PFSK-1 (cell line): ENCODE measurements around the gene ACRV1. TPM values are rescaled to one million over a fixed set of nuclear protein-coding genes. Genes with fewer than 3 reads are reported as not detected.

ENCODE experiments used
- FOXP2 ChIP-seq: optimal IDR thresholded peaks from 2 replicates; pipeline ENCODE3; 2011; ENCODE audit warnings: borderline replicate concordance, control low read depth, inconsistent platforms; ENCODE audit not compliant: insufficient read depth; ENCODE audit errors: extremely low read length, extremely low read depth
- POLR2AphosphoS5 ChIP-seq: IDR thresholded peaks from 2 replicates; pipeline ENCODE4 v1.6.1; 2012; ENCODE audit warnings: low read depth, mild to moderate bottlenecking, control low read depth, low read length, moderate library complexity
- SIN3A ChIP-seq: IDR thresholded peaks from 2 replicates; pipeline ENCODE4 v1.6.1; 2012; ENCODE audit warnings: mild to moderate bottlenecking, low read length, moderate library complexity, borderline replicate concordance; ENCODE audit not compliant: insufficient read depth
- TAF1 ChIP-seq: IDR thresholded peaks from 2 replicates; pipeline ENCODE4 v1.6.1; 2012; ENCODE audit warnings: low read length, control low read depth, borderline replicate concordance; ENCODE audit not compliant: insufficient read depth
- polyA plus RNA-seq: library from polyadenylated mRNA; unstranded; fragments of >200 nt; gene quantifications from one replicate; pipeline ENCODE4 v1.2.1, GENCODE V29; 2012; ENCODE audit warnings: low read depth, missing spikeins; ENCODE audit not compliant: insufficient read length
- TF ChIP-seq, protein P1 (sequence below), 2 experiments: IDR thresholded peaks; 2 replicates each; pipeline versions ENCODE4 v1.6.1 to v1.8.0; 2011 to 2012; ENCODE audit warnings: low read depth in 2 of 2, low read length in 2 of 2, control low read depth in 1 of 2, inconsistent platforms in 1 of 2, mild to moderate bottlenecking in 1 of 2, moderate library complexity in 1 of 2; ENCODE audit not compliant: insufficient read depth in 1 of 2

Gene ACRV1, protein sequence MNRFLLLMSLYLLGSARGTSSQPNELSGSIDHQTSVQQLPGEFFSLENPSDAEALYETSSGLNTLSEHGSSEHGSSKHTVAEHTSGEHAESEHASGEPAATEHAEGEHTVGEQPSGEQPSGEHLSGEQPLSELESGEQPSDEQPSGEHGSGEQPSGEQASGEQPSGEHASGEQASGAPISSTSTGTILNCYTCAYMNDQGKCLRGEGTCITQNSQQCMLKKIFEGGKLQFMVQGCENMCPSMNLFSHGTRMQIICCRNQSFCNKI
- 0.67 TPM for polyA plus RNA-seq

DNA sequence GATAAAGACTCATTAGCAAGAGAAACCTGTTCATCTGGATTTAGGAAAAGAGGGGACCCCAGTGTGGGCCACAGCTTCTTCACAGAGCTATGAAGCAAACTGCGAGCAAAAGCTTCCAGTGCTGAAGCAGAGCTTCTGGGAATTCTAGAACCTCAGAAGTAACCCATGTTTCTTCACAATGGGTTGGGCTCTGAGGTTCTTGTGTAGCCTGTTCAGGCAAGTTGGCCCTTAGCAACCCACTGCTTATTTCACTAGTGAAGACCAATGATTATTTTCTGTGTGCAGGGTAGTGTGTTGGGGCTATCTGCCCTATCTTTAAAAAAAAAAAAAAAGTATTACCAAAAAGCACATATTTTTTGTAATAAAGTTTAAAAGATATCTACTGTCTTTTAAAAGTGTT lies at the start of gene ACRV1:
TSS of gene ACRV1 (minus strand) at position 101 of the 400 bp plus-strand sequence. CDS start at position 34, 67 bp downstream.
- TF ChIP-seq TAF1 (no peak), POLR2AphosphoS5 (no peak), FOXP2 (no peak), SIN3A (no peak)
- TF ChIP-seq, protein P1, sequence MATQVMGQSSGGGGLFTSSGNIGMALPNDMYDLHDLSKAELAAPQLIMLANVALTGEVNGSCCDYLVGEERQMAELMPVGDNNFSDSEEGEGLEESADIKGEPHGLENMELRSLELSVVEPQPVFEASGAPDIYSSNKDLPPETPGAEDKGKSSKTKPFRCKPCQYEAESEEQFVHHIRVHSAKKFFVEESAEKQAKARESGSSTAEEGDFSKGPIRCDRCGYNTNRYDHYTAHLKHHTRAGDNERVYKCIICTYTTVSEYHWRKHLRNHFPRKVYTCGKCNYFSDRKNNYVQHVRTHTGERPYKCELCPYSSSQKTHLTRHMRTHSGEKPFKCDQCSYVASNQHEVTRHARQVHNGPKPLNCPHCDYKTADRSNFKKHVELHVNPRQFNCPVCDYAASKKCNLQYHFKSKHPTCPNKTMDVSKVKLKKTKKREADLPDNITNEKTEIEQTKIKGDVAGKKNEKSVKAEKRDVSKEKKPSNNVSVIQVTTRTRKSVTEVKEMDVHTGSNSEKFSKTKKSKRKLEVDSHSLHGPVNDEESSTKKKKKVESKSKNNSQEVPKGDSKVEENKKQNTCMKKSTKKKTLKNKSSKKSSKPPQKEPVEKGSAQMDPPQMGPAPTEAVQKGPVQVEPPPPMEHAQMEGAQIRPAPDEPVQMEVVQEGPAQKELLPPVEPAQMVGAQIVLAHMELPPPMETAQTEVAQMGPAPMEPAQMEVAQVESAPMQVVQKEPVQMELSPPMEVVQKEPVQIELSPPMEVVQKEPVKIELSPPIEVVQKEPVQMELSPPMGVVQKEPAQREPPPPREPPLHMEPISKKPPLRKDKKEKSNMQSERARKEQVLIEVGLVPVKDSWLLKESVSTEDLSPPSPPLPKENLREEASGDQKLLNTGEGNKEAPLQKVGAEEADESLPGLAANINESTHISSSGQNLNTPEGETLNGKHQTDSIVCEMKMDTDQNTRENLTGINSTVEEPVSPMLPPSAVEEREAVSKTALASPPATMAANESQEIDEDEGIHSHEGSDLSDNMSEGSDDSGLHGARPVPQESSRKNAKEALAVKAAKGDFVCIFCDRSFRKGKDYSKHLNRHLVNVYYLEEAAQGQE (IDR thresholded peaks at IDR 0.05; ENCODE audit: insufficient read depth in 1 of 2, low read depth in 2 of 2, low read length in 2 of 2): no peak

DNA sequence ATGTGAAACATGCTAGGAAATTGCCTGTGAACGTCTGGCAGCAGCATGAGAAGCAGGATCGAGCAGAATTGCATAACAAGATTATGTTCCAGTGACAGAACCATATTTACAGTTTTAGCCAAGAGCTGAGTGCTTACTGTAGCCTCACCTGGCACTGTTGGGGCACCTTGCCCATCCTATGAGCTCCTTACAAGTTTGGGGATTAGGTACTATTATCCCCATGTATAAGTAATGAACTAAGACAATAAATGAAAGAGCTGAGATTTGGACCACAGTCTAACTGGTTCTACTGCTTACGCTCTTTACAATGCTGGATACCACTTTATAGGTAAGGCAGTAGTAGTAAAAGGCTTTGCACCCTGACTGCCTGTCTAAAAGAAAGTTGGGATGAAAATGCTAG lies 48.3 kb upstream of the ACRV1 start:
- TF ChIP-seq SIN3A: no peak
- TF ChIP-seq POLR2AphosphoS5: no peak
- TF ChIP-seq, protein P1 (IDR thresholded peaks at IDR 0.05; ENCODE audit: insufficient read depth in 1 of 2, low read depth in 2 of 2, low read length in 2 of 2): no peak
- TF ChIP-seq FOXP2: no peak
- TF ChIP-seq TAF1: no peak

DNA sequence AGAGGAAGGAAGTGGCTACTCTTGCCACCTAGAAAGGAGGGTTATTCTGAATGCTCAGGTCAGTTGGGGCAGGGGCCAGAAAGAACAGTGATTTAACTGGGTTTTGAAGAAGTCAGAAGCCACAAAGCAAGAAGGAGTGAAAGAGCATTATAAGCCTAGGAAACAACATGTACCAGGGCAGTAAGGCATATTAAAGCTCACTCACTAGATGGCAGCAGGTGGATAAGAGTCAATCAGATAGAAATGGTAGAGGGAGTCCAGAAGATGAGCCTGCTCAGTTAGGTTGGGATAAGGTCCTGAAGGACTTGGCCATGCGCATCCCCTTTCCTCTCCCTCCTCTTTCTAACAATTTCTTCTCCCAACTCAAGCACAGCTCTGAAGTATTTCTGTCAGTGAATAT lies 43.5 kb upstream of the ACRV1 start:
- no peak for TF ChIP-seq TAF1
- no peak for TF ChIP-seq FOXP2
- TF ChIP-seq SIN3A: no peak
- TF ChIP-seq POLR2AphosphoS5: no peak
- TF ChIP-seq, protein P1 (IDR thresholded peaks at IDR 0.05; ENCODE audit: insufficient read depth in 1 of 2, low read depth in 2 of 2, low read length in 2 of 2): no peak

DNA sequence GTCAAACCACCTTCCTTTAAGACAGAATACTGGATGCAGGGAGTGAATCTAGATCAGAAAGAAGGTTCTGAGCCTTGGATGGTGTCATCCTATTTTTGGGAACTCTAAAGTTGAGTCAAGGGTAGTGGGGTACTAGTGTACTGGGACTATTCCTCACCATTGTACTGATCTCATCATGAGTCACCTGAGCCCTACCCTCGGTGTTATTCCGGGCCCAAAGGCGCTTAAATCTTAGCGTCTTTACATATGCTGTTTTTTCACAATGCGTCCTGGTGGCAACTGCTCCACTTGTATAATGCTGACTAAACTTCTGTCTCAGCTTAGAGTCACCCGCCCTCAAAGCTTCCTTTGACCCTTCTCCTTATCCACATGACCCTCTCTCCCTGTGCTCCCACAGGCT lies 40.1 kb upstream of the ACRV1 start:
- TF ChIP-seq POLR2AphosphoS5 (no peak), TAF1 (no peak)

DNA sequence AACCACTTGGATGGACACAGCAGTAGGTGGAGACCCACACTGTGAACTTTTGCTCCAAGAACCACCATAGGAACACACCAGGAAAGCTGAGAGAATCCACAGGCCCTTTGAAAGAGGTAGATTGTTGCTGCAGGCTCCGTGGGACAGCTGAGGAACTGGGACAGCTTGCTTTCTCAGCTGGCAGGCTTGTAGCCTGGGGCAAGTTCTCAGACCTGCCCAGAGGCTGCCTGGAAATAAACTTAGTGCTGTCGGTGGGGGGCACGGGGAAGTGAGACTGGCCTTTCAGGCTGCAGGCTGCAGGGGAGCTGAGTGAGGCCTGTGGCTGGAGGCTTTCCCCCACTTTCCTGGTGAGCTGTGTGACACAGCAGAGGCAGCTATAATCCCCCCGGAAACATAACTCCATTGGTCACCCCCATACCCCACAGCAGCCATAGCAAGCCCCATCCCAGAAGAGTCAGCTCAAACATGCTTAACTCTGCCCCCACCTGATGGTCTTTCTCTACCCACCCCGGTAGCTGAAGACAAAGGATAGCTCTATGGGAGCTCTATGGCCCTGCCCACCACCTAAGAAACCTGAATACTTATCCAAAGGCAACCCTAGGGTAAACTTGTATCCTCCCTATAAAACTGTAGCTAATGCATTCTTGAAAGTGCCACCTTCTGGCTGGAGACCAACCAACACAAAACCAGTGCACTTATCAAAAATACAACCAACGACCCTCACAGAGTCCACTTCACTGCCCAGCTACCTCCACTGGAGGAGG lies 21.4 kb upstream of the ACRV1 start:
- TF ChIP-seq SIN3A (no peak), FOXP2 (no peak), POLR2AphosphoS5 (no peak), TAF1 (no peak)
- TF ChIP-seq, protein P1 (IDR thresholded peaks at IDR 0.05; ENCODE audit: insufficient read depth in 1 of 2, low read depth in 2 of 2, low read length in 2 of 2): no peak
